H1 (cell line): ENCODE data around the gene CH25H. TPM values are rescaled to one million over a fixed set of nuclear protein-coding genes. Genes with fewer than 3 reads are reported as not detected.

Experiments
- CTCF ChIA-PET: fragments of 300-600 bp; sonication (Branson Sonifier 250); formaldehyde crosslinking; loops from one replicate; lab custom pipeline; 2021; ENCODE audit not compliant: partially characterized antibody; lab: Charles Lee
- POLR2A ChIA-PET: fragments of 300-600 bp; sonication (Branson Sonifier 250); formaldehyde crosslinking; loops from one replicate; lab custom pipeline; 2021; ENCODE audit warnings: inconsistent platforms; ENCODE audit not compliant: partially characterized antibody; lab: Charles Lee
- DNase-seq, 2 experiments: peaks; one replicate each; pipeline versions ENCODE4 v3.0.0 to v3.0.0-alpha.2; 2010 to 2022; ENCODE audit warnings: low spot score in 2 of 2, low read depth in 1 of 2, mixed read lengths in 1 of 2
- FAIRE-seq: peaks from 2 replicates; lab custom pipeline; 2011; peaks lifted over from hg19 to GRCh38; lab: Jason Lieb, UNC
- H2AFZ ChIP-seq: 2 replicates; pipeline ENCODE4 v1.8.1; 2012; ENCODE audit warnings: low read length, inconsistent platforms
- H2AK5ac ChIP-seq: 2 replicates; pipeline ENCODE4 v1.6.1; 2013; ENCODE audit warnings: low read depth, low read length
- H2BK120ac ChIP-seq: replicated peaks from 2 replicates; pipeline ENCODE3; 2013; ENCODE audit warnings: low read depth, low read length, inconsistent platforms
- H2BK12ac ChIP-seq: 2 replicates; pipeline ENCODE4 v1.6.1; 2013; ENCODE audit warnings: low read depth, low read length
- H2BK15ac ChIP-seq: 2 replicates; pipeline ENCODE4 v1.6.1; 2013; ENCODE audit warnings: low read length
- H2BK20ac ChIP-seq: 2 replicates; pipeline ENCODE4 v1.6.1; 2013; ENCODE audit warnings: low read length
- H2BK5ac ChIP-seq: 2 replicates; pipeline ENCODE4 v1.6.1; 2013; ENCODE audit warnings: low read depth, low read length
- H3K14ac ChIP-seq: 2 replicates; pipeline ENCODE4 v1.6.1; 2013; ENCODE audit warnings: inconsistent platforms; ENCODE audit not compliant: insufficient read length
- H3K18ac ChIP-seq: 2 replicates; pipeline ENCODE4 v1.6.1; 2013; ENCODE audit warnings: low read length; ENCODE audit errors: extremely low read depth
- H3K23ac ChIP-seq: 2 replicates; pipeline ENCODE4 v1.6.1; 2013; ENCODE audit warnings: inconsistent platforms; ENCODE audit not compliant: insufficient read length
- H3K23me2 ChIP-seq: 2 replicates; pipeline ENCODE4 v1.6.1; 2013; ENCODE audit warnings: low read depth, low read length
- H3K27ac ChIP-seq: 2 replicates; pipeline ENCODE4 v1.6.1; 2011; ENCODE audit warnings: low read depth, low read length, inconsistent platforms
- H3K27me3 ChIP-seq, 4 experiments: replicated peaks in 1 of 4; 1 replicate in 1 of 4; 2 replicates in 3 of 4; pipeline versions ENCODE4 v1.6.1 to v1.8.1; 2011 to 2013; ENCODE audit warnings: low read length in 3 of 4, mild to moderate bottlenecking in 3 of 4, inconsistent platforms in 2 of 4, mixed read lengths in 2 of 4, moderate library complexity in 1 of 4; ENCODE audit not compliant: control insufficient read depth in 3 of 4, insufficient read depth in 3 of 4; ENCODE audit errors: extremely low read depth in 1 of 4
- H3K36me3 ChIP-seq, 4 experiments: 2 replicates each; pipeline versions ENCODE4 v1.6.1 to v1.8.1; 2011 to 2013; ENCODE audit warnings: mild to moderate bottlenecking in 4 of 4, low read length in 3 of 4, moderate library complexity in 2 of 4, control low read depth in 1 of 4, inconsistent platforms in 1 of 4; ENCODE audit not compliant: insufficient read depth in 4 of 4, control insufficient read depth in 2 of 4
- H3K4ac ChIP-seq: replicated peaks from 2 replicates; pipeline ENCODE3; 2013; ENCODE audit warnings: low read length, low read depth, mixed read lengths, inconsistent platforms; ENCODE audit not compliant: insufficient read length
- H3K4me1 ChIP-seq, 4 experiments: replicated peaks in 1 of 4; 1 replicate in 1 of 4; 2 replicates in 3 of 4; pipeline versions ENCODE4 v1.6.1 to v1.8.1; 2011 to 2013; ENCODE audit warnings: low read length in 3 of 4, inconsistent platforms in 2 of 4, mixed read lengths in 1 of 4; ENCODE audit not compliant: insufficient read depth in 4 of 4, control insufficient read depth in 3 of 4
- H3K4me2 ChIP-seq, 2 experiments: 2 replicates each; pipeline versions ENCODE4 v1.6.1 to v1.8.1; 2011 to 2013; ENCODE audit warnings: low read depth in 2 of 2, low read length in 2 of 2, control low read depth in 1 of 2, inconsistent platforms in 1 of 2, mild to moderate bottlenecking in 1 of 2; ENCODE audit not compliant: insufficient read depth in 1 of 2
- H3K4me3 ChIP-seq, 4 experiments: fragments of 200-600, 300-600 bp in 1 of 4; sonication (generic), shearing (Covaris generic), sonication (Bioruptor Twin) in 1 of 4; 2 replicates each; pipeline versions ENCODE4 v1.5.1 to v1.8.1; 2011 to 2016; ENCODE audit warnings: low read length in 4 of 4, low read depth in 3 of 4, control low read depth in 2 of 4, inconsistent platforms in 2 of 4, mild to moderate bottlenecking in 2 of 4, mixed read lengths in 1 of 4, moderate library complexity in 1 of 4; ENCODE audit not compliant: insufficient read depth in 2 of 4; ENCODE audit errors: extremely low read depth in 1 of 4
- H3K56ac ChIP-seq: replicated peaks from 2 replicates; pipeline ENCODE3; 2013; ENCODE audit warnings: low read depth, mild to moderate bottlenecking, mixed read lengths, low read length, inconsistent platforms; ENCODE audit not compliant: insufficient read length
- H3K79me1 ChIP-seq: 2 replicates; pipeline ENCODE4 v1.6.1; 2013; ENCODE audit warnings: low read depth, low read length, control low read depth
- H3K79me2 ChIP-seq, 2 experiments: 2 replicates each; pipeline versions ENCODE4 v1.6.1 to v1.8.1; 2012 to 2013; ENCODE audit warnings: low read length in 2 of 2, mild to moderate bottlenecking in 2 of 2, inconsistent platforms in 1 of 2; ENCODE audit not compliant: insufficient read depth in 2 of 2, control insufficient read depth in 1 of 2
- H3K9ac ChIP-seq, 4 experiments: replicated peaks in 1 of 4; 1 replicate in 1 of 4; 2 replicates in 3 of 4; pipeline versions ENCODE4 v1.6.1 to v1.8.1; 2011 to 2013; ENCODE audit warnings: low read depth in 3 of 4, low read length in 3 of 4, control low read depth in 2 of 4, mild to moderate bottlenecking in 2 of 4, moderate library complexity in 2 of 4, inconsistent platforms in 1 of 4; ENCODE audit errors: extremely low read depth in 1 of 4
- H3K9me3 ChIP-seq, 2 experiments: 2 replicates each; pipeline versions ENCODE4 v1.6.1 to v1.8.1; 2012 to 2013; ENCODE audit warnings: mild to moderate bottlenecking in 2 of 2, moderate library complexity in 2 of 2, control low read depth in 1 of 2, inconsistent platforms in 1 of 2, low read depth in 1 of 2, low read length in 1 of 2, mixed read lengths in 1 of 2; ENCODE audit not compliant: insufficient read depth in 2 of 2
- H4K20me1 ChIP-seq, 2 experiments: replicated peaks in 1 of 2; 2 replicates each; pipeline versions ENCODE3 to v1.8.1; 2011 to 2013; ENCODE audit warnings: inconsistent platforms in 2 of 2, low read length in 2 of 2, mild to moderate bottlenecking in 1 of 2; ENCODE audit not compliant: insufficient read depth in 2 of 2, control insufficient read depth in 1 of 2
- H4K5ac ChIP-seq: 2 replicates; pipeline ENCODE4 v1.6.1; 2013; ENCODE audit warnings: low read length, low read depth, mixed read lengths, inconsistent platforms; ENCODE audit not compliant: insufficient read length
- H4K8ac ChIP-seq: 2 replicates; pipeline ENCODE4 v1.8.0; 2013; ENCODE audit warnings: mild to moderate bottlenecking, moderate library complexity, low read length, inconsistent platforms; ENCODE audit not compliant: insufficient read depth; ENCODE audit errors: extremely low read depth
- H4K91ac ChIP-seq: replicated peaks from 2 replicates; pipeline ENCODE3; 2013; ENCODE audit warnings: low read length, mixed read lengths, inconsistent platforms; ENCODE audit not compliant: insufficient read length
- CBX5 ChIP-seq: fragments of 300-800, 300-1000 bp; sonication (generic); IDR thresholded peaks from 2 replicates; pipeline ENCODE4 v1.7.1; 2016; ENCODE audit warnings: antibody characterized with exemption, low read length, low read depth
- CHD2 ChIP-seq: IDR thresholded peaks from 2 replicates; pipeline ENCODE4 v1.6.1; 2012; ENCODE audit warnings: low read length, improper control_type of control experiment
- WGBS, 2 experiments: shearing (Covaris generic) in 1 of 2; methylation state at CpG; one replicate each; pipeline versions ENCODE4 v1.1.6 to v1.1.7; 2013 to 2015; ENCODE audit warnings: low lambda C conversion rate in 2 of 2, mixed read lengths in 2 of 2, inconsistent platforms in 1 of 2, low coverage in 1 of 2, missing lambda C conversion rate in 1 of 2; ENCODE audit not compliant: insufficient replicate concordance in 2 of 2, insufficient coverage in 1 of 2, insufficient read length in 1 of 2; ENCODE audit errors: extremely low coverage in 1 of 2, missing lambda C conversion rate in 1 of 2; 5-methylcytosine and 5-hydroxymethylcytosine counted together
- polyA plus RNA-seq, 7 experiments: library from polyadenylated mRNA; depleted of rRNA in 3 of 7; stranded (reverse) in 5 of 7; unstranded in 2 of 7; fragments of >200 nt in 5 of 7; fragments of 200-250 nt in 2 of 7; gene quantifications; 1 replicate in 5 of 7; 2 replicates in 1 of 7; 4 replicates in 1 of 7; pipeline versions ENCODE4 v1.2.1 to v1.2.3, GENCODE V29; 2011 to 2013; ENCODE audit warnings: missing spikeins in 2 of 7, mixed read lengths in 2 of 7
- total RNA-seq: library from RNA; stranded (reverse); fragmentation: NEBNext Ultra II Directional; extraction: Animal tissue kit (Norgen Biotek cat#: 25700); gene quantifications from 2 replicates; pipeline ENCODE4 v1.2.1, GENCODE V29; 2021

Gene CH25H
- total and polyA plus RNA-seq, 2 of the 8 experiments (the other 6 are each of a cell fraction or from before 2014, with no cell fraction given), result 0.56 to 1.3 TPM

GRCh38 chr10:89228146-89228545 lies 21.0 kb upstream of the CH25H start:
- no peak overlapping the region for H2AFZ ChIP-seq
- peaks cover 0 to 3% (median under 1%) of the 10 kb centered on the region in 4 experiments; a peak in 2 of 8 replicates for H3K36me3 ChIP-seq
- no peak overlapping the region for H4K5ac ChIP-seq
- no peaks in the 10 kb centered on the region for H3K27me3 ChIP-seq
- 98% methylated on average over 3 of the region's 3 CpGs; no CpG with 5 or more reads in 1 of the 2 experiments for WGBS, 2 experiments
- H2BK20ac ChIP-seq, result no peak overlapping the region
- no peaks in the 10 kb centered on the region for H3K4me1 ChIP-seq
- no peak overlapping the region for H2BK12ac ChIP-seq
- H3K4me2 ChIP-seq, result no peak overlapping the region
- H3K79me2 ChIP-seq, result no peaks in the 10 kb centered on the region
- no peak overlapping the region for H2AK5ac ChIP-seq
- H3K79me1 ChIP-seq, result no peaks in the 10 kb centered on the region
- H3K23ac ChIP-seq, result no peak overlapping the region
- H3K4ac ChIP-seq, result no peak overlapping the region
- no peak overlapping the region for H3K9ac ChIP-seq
- no peaks in the 10 kb centered on the region for H4K20me1 ChIP-seq
- no peak overlapping the region for H3K56ac ChIP-seq
- no peak overlapping the region for H3K18ac ChIP-seq
- DNase-seq (no peak), FAIRE-seq (no peak)
- H4K91ac ChIP-seq, result no peak overlapping the region
- H3K23me2 ChIP-seq, result no peaks in the 10 kb centered on the region
- H3K9me3 ChIP-seq, result peaks cover 5 to 12% of the 10 kb centered on the region in 2 experiments; a peak in 2 of 4 replicates
- H3K4me3 ChIP-seq, result no peak overlapping the region
- POLR2A ChIA-PET, result no interaction called here
- H2BK120ac ChIP-seq, result no peak overlapping the region
- CTCF ChIA-PET, result interaction anchor here (0.6 kb wide), 1 partner anchor 455 kb away, joined by 3 read pairs; no protein-coding TSS in a partner anchor
- no peak overlapping the region for H3K27ac ChIP-seq
- H2BK15ac ChIP-seq, result no peak overlapping the region
- H3K14ac ChIP-seq, result no peak overlapping the region
- no peak overlapping the region for H4K8ac ChIP-seq
- no peak overlapping the region for H2BK5ac ChIP-seq
- no peak for TF ChIP-seq CBX5
- TF ChIP-seq CHD2, result no peak
